GM19395 (cell line): ENCODE data around the gene ADRB1.

ENCODE experiments used
- ATAC-seq: cut with Tn5 transposase; IDR thresholded peaks from one replicate; pipeline ENCODE4 v1.9.1; 2021; ENCODE audit warnings: mild to moderate bottlenecking, moderate library complexity; ENCODE audit not compliant: unreplicated experiment

The ADRB1 gene

DNA sequence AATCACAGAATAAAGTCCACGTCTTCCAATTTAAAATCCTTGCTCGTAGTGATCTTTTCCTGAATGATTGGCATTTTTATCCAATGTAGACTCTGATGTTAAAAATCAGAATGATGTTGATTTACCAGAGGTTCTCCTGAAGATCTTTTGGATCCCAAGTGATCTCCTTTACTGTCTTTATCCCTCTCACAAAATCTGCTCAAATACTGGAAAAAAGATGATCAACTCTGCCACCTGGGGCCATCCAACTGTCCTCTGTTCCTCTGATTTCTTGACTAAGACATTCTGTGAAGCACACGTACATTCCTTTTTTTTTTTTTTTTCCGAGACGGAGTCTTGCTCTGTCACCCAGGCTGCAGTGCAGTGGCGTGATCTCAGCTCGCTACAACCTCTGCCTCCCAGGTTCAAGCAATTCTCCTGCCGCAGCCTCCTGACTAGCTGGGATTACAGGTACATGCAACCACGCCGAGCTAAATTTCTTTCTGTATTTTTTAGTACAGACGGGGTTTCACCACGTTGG, 18.0 kb upstream of the ADRB1 start:
- no peak for ATAC-seq

- peak; percentile 57 for ATAC-seq
These were observed 17.3 kb upstream of the ADRB1 start for GRCh38 chr10:114026189-114027040.

DNA sequence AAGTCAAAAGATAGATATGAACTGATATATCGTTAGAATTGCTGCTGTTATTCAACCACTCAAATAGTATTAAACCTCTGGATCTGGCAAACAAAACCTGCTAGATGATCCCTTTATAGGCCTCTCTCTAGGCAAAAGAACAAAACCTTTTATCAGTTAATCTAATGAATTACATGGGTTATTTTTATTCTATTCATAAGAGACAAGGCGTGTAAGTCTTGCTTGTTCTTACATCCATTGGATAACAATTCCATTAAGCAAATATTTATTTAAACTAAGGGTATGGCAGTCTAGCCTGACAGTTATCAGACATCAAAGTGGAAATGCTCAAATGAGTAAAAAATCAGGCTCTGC, 16.6 kb upstream of the ADRB1 start:
- no peak for ATAC-seq

- no peak for ATAC-seq
These were observed 15.7 kb upstream of the ADRB1 start for GRCh38 chr10:114027951-114028350.

DNA sequence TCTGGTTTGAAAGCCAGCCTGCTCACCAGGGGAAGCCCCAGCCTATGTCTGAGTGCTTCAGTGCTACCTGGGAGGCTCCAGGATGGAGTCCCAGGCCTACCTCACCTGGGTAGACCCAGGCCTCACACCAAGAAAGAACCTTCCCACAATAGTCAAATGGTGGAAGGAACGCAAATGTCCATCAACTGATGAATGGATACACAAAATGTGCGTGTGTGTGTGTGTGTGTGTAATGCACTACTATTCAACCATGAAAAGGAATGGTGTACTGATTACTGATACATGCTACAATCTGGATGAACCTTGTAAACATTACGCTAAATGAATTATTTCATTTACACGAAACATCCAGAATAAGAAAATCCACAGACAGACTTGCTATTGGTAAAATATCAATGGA, 15.2 kb upstream of the ADRB1 start:
- no peak for ATAC-seq

GRCh38 chr10:114029655-114030054, 14.0 kb upstream of the ADRB1 start:
- ATAC-seq, result no peak

DNA sequence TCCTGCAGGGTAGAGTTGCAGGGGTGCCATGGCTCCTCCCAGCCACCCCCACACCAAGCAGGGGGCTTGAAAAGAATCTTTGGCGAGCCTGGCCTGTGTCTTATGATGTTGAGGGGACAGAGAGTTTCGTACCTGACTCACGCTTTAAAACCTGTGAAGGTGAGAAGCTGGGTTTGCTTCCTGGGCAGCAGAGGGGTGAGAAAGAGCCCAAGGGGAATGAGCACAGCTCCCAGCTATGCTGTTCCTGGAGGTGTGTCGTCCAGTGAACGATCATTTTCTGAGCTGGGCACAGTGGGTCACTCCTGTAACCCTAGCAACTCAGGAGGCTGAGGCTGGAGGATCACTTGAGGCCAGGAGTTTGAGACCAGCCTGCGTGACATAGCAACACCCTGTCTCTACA, 13.5 kb upstream of the ADRB1 start:
- ATAC-seq, result no peak

- ATAC-seq, result no peak
These were observed 12.3 kb upstream of the ADRB1 start for GRCh38 chr10:114031073-114031972.

- ATAC-seq, result no peak
These were observed 10.1 kb upstream of the ADRB1 start for GRCh38 chr10:114033566-114033965.

GRCh38 chr10:114034923-114035645, 8.6 kb upstream of the ADRB1 start:
- ATAC-seq, result no peak

DNA sequence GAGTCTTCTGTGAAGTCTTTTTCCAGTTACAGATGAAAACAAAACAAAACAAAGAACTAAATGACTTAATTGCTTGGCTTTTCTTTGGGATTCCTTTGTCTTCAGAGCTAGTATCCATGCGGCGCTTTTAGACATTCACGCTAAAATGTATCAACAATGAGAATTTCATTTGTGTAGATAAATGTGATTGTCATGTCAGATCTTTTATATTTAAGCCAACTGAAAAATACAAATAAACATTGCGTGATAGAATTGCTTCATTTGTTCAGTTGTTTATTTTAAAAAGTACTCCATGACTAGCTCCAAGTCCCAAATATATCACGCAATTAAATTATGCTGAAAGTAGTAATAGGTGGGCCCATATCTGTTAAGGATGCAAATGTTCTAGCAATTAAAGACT, 7.9 kb upstream of the ADRB1 start:
- no peak for ATAC-seq

DNA sequence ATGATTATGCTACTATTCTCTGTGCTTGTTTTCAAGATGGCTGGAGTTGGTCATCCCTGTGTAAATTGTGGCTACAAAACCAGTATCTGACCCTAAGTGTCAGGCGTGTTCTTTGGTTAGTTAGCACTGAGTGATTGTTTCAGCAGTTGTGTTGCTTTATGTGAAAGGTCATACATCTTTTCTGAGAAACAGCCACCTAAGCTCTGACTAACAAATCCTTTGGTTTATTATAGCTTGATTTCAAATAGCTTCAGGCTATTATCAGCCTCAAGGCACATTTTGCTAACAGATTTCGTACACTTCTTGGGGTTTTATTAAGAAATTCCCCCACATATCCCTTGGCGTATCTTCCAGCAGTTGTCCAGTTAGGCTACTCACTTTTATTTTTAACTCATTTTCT, 4.8 kb upstream of the ADRB1 start:
- ATAC-seq, result no peak

DNA sequence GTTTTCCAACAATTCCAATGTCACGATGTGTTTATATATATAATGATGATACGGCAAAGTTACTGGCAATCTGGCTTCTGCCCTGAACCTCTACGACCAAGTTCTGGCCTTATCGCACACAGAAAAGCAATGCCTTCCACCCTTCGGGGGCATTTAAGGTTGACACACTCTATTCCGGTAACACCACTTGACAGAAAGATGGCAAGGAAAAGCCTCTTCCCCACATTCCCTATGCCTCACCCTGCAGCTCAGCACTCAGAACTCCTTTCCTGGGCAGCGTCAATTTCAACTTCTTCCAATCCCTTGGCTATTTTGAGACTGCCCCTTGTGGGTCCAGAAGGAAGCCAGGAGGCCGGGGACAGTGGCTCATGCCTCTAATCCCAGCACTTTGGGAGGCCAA, 2.5 kb upstream of the ADRB1 start:
- no peak for ATAC-seq

DNA sequence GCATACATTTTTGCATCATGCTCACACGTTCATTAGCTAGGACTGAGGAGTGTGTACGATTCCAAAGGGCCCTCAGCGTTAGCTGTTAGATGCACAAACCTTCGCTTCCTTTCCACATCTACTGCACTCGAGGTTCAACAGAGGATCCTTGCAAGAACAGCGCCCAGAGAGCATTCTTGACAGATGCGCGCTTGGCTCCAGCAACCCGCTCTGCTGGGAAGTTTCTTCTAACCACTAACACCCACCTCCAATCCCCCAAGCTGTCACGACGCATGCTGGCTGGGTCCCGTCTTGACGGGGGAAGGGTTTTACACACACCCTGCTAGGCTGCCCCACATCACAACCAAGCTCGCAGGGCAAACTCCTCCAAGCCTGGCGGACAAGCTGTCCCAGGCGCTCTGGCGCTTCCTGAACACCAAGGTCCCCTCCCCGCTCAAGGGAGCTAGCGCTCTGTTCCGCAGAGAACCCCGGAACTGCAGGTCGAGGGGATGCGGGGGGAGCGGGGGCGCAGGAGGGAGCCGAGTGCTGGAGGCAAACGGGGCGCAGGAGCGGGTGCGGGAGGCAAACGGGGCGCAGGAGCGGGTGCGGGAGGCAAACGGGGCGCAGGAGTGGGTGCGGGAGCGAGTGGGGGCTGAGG, 653 bp upstream of the ADRB1 start:
- ATAC-seq, result peak; percentile 42

- ATAC-seq, result no peak
These were observed 825 bp downstream of the ADRB1 start for GRCh38 chr10:114044247-114045135.

DNA sequence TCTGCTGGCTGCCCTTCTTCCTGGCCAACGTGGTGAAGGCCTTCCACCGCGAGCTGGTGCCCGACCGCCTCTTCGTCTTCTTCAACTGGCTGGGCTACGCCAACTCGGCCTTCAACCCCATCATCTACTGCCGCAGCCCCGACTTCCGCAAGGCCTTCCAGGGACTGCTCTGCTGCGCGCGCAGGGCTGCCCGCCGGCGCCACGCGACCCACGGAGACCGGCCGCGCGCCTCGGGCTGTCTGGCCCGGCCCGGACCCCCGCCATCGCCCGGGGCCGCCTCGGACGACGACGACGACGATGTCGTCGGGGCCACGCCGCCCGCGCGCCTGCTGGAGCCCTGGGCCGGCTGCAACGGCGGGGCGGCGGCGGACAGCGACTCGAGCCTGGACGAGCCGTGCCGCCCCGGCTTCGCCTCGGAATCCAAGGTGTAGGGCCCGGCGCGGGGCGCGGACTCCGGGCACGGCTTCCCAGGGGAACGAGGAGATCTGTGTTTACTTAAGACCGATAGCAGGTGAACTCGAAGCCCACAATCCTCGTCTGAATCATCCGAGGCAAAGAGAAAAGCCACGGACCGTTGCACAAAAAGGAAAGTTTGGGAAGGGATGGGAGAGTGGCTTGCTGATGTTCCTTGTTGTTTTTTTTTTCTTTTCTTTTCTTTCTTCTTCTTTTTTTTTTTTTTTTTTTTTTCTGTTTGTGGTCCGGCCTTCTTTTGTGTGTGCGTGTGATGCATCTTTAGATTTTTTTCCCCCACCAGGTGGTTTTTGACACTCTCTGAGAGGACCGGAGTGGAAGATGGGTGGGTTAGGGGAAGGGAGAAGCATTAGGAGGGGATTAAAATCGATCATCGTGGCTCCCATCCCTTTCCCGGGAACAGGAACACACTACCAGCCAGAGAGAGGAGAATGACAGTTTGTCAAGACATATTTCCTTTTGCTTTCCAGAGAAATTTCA, 1.7 kb downstream of the ADRB1 start:
- ATAC-seq, result no peak

- no peak for ATAC-seq
These were observed 2.4 kb downstream of the ADRB1 start for GRCh38 chr10:114046087-114046458.

DNA sequence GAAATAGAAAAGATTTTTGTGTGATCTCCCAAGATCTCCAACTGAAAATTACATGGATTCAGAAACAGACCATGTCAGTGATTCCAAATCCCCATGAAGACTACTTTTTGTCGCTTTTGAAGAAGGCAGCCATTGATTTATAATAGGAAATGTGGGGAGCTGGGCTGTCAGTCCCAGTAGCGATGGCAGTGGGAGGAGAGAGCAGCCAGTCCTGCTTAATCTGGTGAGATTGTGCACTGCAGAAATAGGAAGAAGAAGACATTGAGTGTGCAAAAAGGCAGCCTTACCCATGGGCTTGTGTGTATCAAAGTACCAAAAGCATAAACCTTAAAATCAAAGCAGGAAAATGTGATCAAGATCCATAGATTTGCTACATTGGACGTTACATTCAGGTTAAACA, 4.8 kb downstream of the ADRB1 start:
- no peak for ATAC-seq

- ATAC-seq, result no peak
These were observed 8.0 kb downstream of the ADRB1 start for GRCh38 chr10:114051714-114052113.
